ENCODE measurements around the gene ENKUR. TPM values are rescaled to one million over a fixed set of nuclear protein-coding genes. Genes with fewer than 3 reads are reported as not detected.

ENKUR gene, protein sequence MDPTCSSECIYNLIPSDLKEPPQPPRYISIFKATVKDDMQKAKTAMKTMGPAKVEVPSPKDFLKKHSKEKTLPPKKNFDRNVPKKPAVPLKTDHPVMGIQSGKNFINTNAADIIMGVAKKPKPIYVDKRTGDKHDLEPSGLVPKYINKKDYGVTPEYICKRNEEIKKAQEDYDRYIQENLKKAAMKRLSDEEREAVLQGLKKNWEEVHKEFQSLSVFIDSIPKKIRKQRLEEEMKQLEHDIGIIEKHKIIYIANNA
- total RNA-seq, result not detected

DNA sequence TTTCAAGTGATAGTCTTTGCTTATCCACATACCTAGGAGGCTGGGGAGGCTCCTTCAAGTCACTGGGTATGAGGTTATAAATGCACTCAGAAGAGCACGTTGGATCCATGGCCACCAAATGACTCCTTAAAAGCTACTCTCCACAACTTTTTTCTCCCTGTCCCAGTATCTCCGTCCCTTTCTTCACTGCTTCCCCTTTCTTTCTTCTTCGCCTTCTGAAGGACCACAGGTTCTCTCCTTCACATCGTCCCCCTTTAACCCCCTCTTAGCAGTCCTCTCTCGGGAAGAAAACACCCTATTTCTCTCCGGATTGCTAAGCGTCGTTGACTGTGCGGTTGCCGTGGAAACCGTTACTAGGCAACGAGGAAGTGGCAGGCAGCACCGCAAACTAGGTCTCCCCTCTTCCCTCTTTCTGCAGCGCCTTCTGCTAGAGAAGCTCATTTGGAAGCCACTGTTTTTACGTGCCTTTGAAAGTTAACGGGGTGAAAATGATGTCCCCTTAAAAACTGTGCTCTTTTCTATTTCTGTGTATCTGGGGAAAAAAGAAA is at the start of gene ENKUR:
Gene ENKUR (minus strand): TSS at position 331 of the 548 bp plus-strand sequence. CDS start 222 bp downstream, at position 109.
- Histone ChIP-seq H3K27me3 (no peaks in the 10 kb centered on the region), H3K4me3 (peak within 1 kb of the TSS; percentile 11 to 15), H3K27ac (peak within 1 kb of the TSS; percentile 88 to 98 (median 94)), H3K4me1 (peaks cover 17% of the 10 kb centered on the region), H3K36me3 (replicated peaks in 1 of 2; ENCODE audit: insufficient read depth in 1 of 2, low read depth in 2 of 2) (no peaks in the 10 kb centered on the region), H3K9me3 (no peaks in the 10 kb centered on the region)
- DNase-seq (peak; percentile 96 to 98 (median 96)), ATAC-seq (peak; percentile 72)
- 0 to 2% methylated on average over 16 of the region's 16 CpGs for WGBS, 2 donors
- TF ChIP-seq, protein P1, sequence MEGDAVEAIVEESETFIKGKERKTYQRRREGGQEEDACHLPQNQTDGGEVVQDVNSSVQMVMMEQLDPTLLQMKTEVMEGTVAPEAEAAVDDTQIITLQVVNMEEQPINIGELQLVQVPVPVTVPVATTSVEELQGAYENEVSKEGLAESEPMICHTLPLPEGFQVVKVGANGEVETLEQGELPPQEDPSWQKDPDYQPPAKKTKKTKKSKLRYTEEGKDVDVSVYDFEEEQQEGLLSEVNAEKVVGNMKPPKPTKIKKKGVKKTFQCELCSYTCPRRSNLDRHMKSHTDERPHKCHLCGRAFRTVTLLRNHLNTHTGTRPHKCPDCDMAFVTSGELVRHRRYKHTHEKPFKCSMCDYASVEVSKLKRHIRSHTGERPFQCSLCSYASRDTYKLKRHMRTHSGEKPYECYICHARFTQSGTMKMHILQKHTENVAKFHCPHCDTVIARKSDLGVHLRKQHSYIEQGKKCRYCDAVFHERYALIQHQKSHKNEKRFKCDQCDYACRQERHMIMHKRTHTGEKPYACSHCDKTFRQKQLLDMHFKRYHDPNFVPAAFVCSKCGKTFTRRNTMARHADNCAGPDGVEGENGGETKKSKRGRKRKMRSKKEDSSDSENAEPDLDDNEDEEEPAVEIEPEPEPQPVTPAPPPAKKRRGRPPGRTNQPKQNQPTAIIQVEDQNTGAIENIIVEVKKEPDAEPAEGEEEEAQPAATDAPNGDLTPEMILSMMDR (IDR thresholded peaks at IDR 0.05), result no peak
- TF ChIP-seq POLR2A (IDR thresholded peaks at IDR 0.05), result no peak
- intact Hi-C loops (cut with DNase I), result no loop called here

DNA sequence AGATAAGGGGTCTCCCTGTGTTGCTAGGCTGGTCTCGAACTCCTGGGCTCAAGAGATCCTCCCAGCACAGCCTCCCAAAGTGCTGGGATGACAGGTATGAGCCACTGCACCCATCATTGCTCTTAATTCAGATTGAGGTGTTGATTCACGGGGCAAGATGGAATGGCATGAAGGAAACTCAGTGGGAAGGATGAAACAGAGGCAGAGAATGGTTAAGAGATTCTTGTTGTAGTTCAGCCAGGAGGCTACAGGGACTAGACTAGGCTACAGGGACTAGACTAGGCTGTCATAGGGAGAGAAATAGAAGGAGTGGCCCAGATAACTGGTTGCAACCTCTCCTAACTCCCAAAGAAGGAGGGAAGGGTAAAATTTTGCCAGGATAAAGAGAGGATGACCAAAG is 48.4 kb upstream of the ENKUR start:
- intact Hi-C loops (cut with DNase I), result no loop called here
- H3K27me3 ChIP-seq, result no peaks in the 10 kb centered on the region
- no peaks in the 10 kb centered on the region for H3K9me3 ChIP-seq
- ATAC-seq, result no peak
- no peak for DNase-seq
- H3K36me3 ChIP-seq (replicated peaks in 1 of 2; ENCODE audit: insufficient read depth in 1 of 2, low read depth in 2 of 2), result no peaks in the 10 kb centered on the region
- H3K4me1 ChIP-seq, result peaks cover 24% of the 10 kb centered on the region
- no peak for TF ChIP-seq POLR2A (IDR thresholded peaks at IDR 0.05)
- H3K4me3 ChIP-seq, result no peak overlapping the region
- H3K27ac ChIP-seq, result no peak overlapping the region
- WGBS, 2 donors, result 90 to 92% methylated on average over 2 of the region's 2 CpGs

DNA sequence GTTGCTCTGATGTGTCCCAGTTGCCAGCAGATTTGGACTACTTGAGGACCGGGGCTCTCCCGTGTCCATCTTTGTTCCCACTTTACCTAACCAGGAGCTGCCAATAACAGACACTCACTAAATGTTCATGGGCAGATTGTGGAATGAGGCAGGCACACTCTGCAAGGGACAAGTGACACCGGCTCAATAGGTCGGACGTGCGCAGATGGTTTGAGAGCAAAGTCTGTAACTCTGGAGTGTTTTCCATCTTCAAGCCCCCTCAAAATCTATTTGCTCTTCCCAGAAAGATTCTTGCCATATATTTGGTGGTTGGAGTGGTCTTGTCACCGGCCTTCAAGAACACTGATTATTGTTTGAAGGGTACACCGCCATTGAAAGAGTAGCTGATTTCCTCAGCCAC is 47.7 kb upstream of the ENKUR start:
- peaks cover 24% of the 10 kb centered on the region for H3K4me1 ChIP-seq
- ATAC-seq (no peak), DNase-seq (no peak)
- no peak for TF ChIP-seq POLR2A (IDR thresholded peaks at IDR 0.05)
- TF ChIP-seq, protein P1 (IDR thresholded peaks at IDR 0.05), result no peak
- 94 to 99% methylated on average over 8 of the region's 8 CpGs for WGBS, 2 donors
- H3K4me3 ChIP-seq, result no peak overlapping the region
- no peaks in the 10 kb centered on the region for H3K36me3 ChIP-seq (replicated peaks in 1 of 2; ENCODE audit: insufficient read depth in 1 of 2, low read depth in 2 of 2)
- no peaks in the 10 kb centered on the region for H3K9me3 ChIP-seq
- no peak overlapping the region for H3K27ac ChIP-seq
- H3K27me3 ChIP-seq, result no peaks in the 10 kb centered on the region
- intact Hi-C loops (cut with DNase I), result no loop called here

DNA sequence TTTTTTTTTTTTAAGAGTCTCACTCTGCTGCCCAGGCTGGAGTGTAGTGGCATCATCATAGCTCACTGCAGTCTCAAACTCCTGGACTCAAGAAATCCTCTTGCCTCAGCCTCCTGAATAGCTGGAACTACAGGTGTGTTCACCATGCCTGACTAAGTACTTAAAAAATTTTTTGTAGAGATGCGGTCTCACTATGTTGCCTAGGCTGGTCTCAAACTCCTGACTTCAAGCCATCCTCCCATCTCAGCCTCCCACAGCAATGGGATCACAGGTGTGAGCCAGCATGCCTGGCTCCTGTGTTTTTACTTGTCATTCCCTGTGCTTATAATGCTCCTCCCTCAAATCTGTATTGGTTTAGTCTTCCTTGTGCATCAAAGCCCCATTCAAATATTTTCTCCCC is 47.2 kb upstream of the ENKUR start:
- H3K4me1 ChIP-seq, result peaks cover 24% of the 10 kb centered on the region
- H3K9me3 ChIP-seq, result no peaks in the 10 kb centered on the region
- no peaks in the 10 kb centered on the region for H3K36me3 ChIP-seq (replicated peaks in 1 of 2; ENCODE audit: insufficient read depth in 1 of 2, low read depth in 2 of 2)
- no peaks in the 10 kb centered on the region for H3K27me3 ChIP-seq
- peak overlapping the region in 1 of 4 donors; percentile 86 for H3K27ac ChIP-seq
- ATAC-seq (no peak), DNase-seq (no peak)
- 91 to 92% methylated on average over 1 of the region's 1 CpG for WGBS, 2 donors
- TF ChIP-seq POLR2A (IDR thresholded peaks at IDR 0.05), result no peak
- TF ChIP-seq, protein P1 (IDR thresholded peaks at IDR 0.05), result no peak
- intact Hi-C loops (cut with DNase I), result no loop called here
- H3K4me3 ChIP-seq, result no peak overlapping the region

DNA sequence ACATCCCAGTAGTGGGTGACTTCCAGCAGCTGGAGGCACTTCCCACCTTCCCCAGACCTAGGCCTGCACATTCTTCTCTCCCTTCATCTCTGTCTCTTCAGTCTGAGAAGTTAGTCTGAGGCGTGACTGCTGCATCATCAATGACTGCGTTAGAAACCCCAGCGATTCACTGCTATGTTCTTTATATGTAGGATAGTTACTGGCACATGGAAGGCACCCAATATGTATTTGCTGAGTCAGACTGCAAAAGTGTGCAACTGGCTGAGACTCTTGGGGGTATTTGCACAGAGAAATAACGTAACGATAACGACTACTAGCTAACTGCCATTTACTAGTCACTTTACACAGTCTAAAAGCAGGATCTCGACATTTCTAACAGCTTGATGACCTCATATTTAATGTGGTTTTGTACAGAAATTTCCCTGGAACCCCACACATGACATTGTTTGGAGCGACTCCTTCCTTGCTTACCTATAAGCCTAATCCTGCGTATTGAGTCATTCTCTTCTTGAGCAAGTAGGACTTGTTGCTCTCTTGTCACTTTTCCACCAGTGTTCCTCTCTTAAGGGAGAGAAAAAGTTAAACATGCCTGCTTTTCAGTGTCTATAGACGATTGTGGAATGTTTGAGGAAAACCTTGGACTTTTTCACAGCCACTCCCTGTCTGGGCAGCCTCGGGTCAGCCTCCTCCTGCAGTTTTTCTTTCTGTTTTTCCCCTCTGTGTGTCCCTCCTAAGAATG is 45.9 kb upstream of the ENKUR start:
- Histone ChIP-seq H3K27me3 (no peaks in the 10 kb centered on the region), H3K9me3 (no peaks in the 10 kb centered on the region), H3K4me3 (no peak overlapping the region), H3K36me3 (replicated peaks in 1 of 2; ENCODE audit: insufficient read depth in 1 of 2, low read depth in 2 of 2) (no peaks in the 10 kb centered on the region), H3K4me1 (peaks cover 24% of the 10 kb centered on the region), H3K27ac (peak overlapping the region; percentile 53 to 86 (median 80))
- ATAC-seq (no peak), DNase-seq (no peak)
- intact Hi-C loops (cut with DNase I), result no loop called here
- TF ChIP-seq POLR2A (IDR thresholded peaks at IDR 0.05), result no peak
- TF ChIP-seq, protein P1 (IDR thresholded peaks at IDR 0.05), result no peak
- 73 to 74% methylated on average over 11 of the region's 11 CpGs for WGBS, 2 donors
